DND-41 (cell line): ENCODE measurements around the gene FOXP1.

ENCODE experiments used
- ATAC-seq: fragments of 200-7000 bp; cut with Tn5 transposase; 3 replicates; pipeline ENCODE4 v1.9.1; 2021; ENCODE audit warnings: low read depth; ENCODE audit not compliant: insufficient read depth
- DNase-seq: peaks from one replicate; pipeline ENCODE4 v3.0.0-alpha.2; 2020
- H2AFZ ChIP-seq: 2 replicates; pipeline ENCODE4 v1.6.0; 2012; ENCODE audit warnings: low read depth, low read length
- H3K27ac ChIP-seq: 2 replicates; pipeline ENCODE4 v1.5.1; 2012; ENCODE audit warnings: low read length, inconsistent platforms
- H3K27me3 ChIP-seq: fragments of 200-600 bp; sonication (generic); 2 replicates; pipeline ENCODE4 v1.6.0; 2012; ENCODE audit warnings: low read length, mild to moderate bottlenecking, inconsistent platforms; ENCODE audit not compliant: insufficient read depth, poor library complexity
- H3K36me3 ChIP-seq: 2 replicates; pipeline ENCODE4 v1.5.1; 2012; ENCODE audit warnings: low read length, inconsistent platforms; ENCODE audit not compliant: insufficient read depth
- H3K4me1 ChIP-seq: 2 replicates; pipeline ENCODE4 v1.5.1; 2012; ENCODE audit warnings: mild to moderate bottlenecking, low read length; ENCODE audit not compliant: insufficient read depth
- H3K4me2 ChIP-seq: 2 replicates; pipeline ENCODE4 v1.6.0; 2012; ENCODE audit warnings: mild to moderate bottlenecking, moderate library complexity, low read length, inconsistent platforms; ENCODE audit not compliant: insufficient read depth
- H3K4me3 ChIP-seq, 2 experiments: fragments of 200-600 bp in 1 of 2; shearing (Covaris generic) in 1 of 2; 2 replicates each; pipeline ENCODE4 v1.5.1; 2012 to 2016; ENCODE audit warnings: inconsistent platforms in 2 of 2, low read length in 2 of 2, mild to moderate bottlenecking in 2 of 2, low read depth in 1 of 2, moderate library complexity in 1 of 2
- H3K79me2 ChIP-seq: 2 replicates; pipeline ENCODE4 v1.6.0; 2012; ENCODE audit warnings: low read length, inconsistent platforms; ENCODE audit not compliant: insufficient read depth
- H3K9ac ChIP-seq: 2 replicates; pipeline ENCODE4 v1.6.0; 2012; ENCODE audit warnings: low read depth, mild to moderate bottlenecking, inconsistent platforms, low read length, moderate library complexity
- H3K9me3 ChIP-seq: 2 replicates; pipeline ENCODE4 v1.5.1; 2012; ENCODE audit warnings: low read length, moderate library complexity, mild to moderate bottlenecking, inconsistent platforms; ENCODE audit not compliant: insufficient read depth, severe bottlenecking
- H4K20me1 ChIP-seq: 2 replicates; pipeline ENCODE4 v1.6.0; 2012; ENCODE audit warnings: low read length; ENCODE audit not compliant: insufficient read depth
- EZH2 ChIP-seq: IDR thresholded peaks from 3 replicates; pipeline ENCODE4 v1.6.1; 2012; ENCODE audit warnings: borderline replicate concordance, low read depth, mild to moderate bottlenecking, moderate library complexity, low read length, inconsistent platforms; ENCODE audit not compliant: severe bottlenecking
- TF ChIP-seq, protein P1 (sequence below): IDR thresholded peaks from 2 replicates; pipeline ENCODE4 v1.5.1; 2012; ENCODE audit warnings: borderline replicate concordance, low read length, moderate library complexity, mild to moderate bottlenecking; ENCODE audit not compliant: poor library complexity, severe bottlenecking; ENCODE audit errors: extremely low read depth

The FOXP1 gene

DNA sequence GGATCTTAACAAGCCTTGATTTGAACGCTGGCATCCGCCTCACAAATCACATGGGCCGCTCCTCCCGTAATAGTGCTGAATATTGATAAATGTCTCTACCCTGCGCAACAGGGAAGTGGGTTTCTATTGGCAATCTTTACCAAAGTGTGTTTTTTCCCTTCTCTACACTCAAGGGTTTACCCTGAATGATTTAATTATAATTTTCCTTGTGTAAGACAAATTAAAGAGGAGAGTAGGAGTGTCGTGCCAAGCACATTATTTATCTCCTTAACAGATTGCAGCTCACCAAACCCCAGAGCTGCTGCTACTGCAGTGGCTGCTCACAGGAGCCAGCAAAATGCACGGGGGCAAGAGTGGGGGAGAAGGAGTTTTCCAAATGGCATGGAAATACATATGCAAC lies 545.8 kb downstream of the FOXP1 start:
- Histone ChIP-seq H3K4me3 (no peak overlapping the region), H3K9me3 (no peaks in the 10 kb centered on the region), H3K4me1 (no peaks in the 10 kb centered on the region), H3K27me3 (no peaks in the 10 kb centered on the region), H3K4me2 (no peak overlapping the region), H3K27ac (no peak overlapping the region), H2AFZ (no peak overlapping the region), H3K9ac (no peak overlapping the region), H4K20me1 (peaks cover 23% of the 10 kb centered on the region), H3K36me3 (peaks cover 96% of the 10 kb centered on the region), H3K79me2 (peaks cover 52% of the 10 kb centered on the region)
- no peak for DNase-seq
- TF ChIP-seq, protein P1, sequence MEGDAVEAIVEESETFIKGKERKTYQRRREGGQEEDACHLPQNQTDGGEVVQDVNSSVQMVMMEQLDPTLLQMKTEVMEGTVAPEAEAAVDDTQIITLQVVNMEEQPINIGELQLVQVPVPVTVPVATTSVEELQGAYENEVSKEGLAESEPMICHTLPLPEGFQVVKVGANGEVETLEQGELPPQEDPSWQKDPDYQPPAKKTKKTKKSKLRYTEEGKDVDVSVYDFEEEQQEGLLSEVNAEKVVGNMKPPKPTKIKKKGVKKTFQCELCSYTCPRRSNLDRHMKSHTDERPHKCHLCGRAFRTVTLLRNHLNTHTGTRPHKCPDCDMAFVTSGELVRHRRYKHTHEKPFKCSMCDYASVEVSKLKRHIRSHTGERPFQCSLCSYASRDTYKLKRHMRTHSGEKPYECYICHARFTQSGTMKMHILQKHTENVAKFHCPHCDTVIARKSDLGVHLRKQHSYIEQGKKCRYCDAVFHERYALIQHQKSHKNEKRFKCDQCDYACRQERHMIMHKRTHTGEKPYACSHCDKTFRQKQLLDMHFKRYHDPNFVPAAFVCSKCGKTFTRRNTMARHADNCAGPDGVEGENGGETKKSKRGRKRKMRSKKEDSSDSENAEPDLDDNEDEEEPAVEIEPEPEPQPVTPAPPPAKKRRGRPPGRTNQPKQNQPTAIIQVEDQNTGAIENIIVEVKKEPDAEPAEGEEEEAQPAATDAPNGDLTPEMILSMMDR = no peak
- TF ChIP-seq EZH2 = no peak
- no peak for ATAC-seq

GRCh38 chr3:71035886-71036285 lies 547.6 kb downstream of the FOXP1 start:
- H3K27me3 ChIP-seq = no peaks in the 10 kb centered on the region
- TF ChIP-seq, protein P1 = no peak
- H3K9me3 ChIP-seq = no peaks in the 10 kb centered on the region
- peaks cover 23% of the 10 kb centered on the region for H4K20me1 ChIP-seq
- H3K4me2 ChIP-seq = no peak overlapping the region
- DNase-seq (no peak), ATAC-seq (no peak)
- H3K4me3 ChIP-seq = no peak overlapping the region
- peaks cover 92% of the 10 kb centered on the region for H3K36me3 ChIP-seq
- H3K79me2 ChIP-seq = peaks cover 68% of the 10 kb centered on the region
- no peak overlapping the region; the same call in 1 of the 2 replicates for H3K27ac ChIP-seq
- no peak overlapping the region for H2AFZ ChIP-seq
- H3K4me1 ChIP-seq = no peaks in the 10 kb centered on the region
- H3K9ac ChIP-seq = no peak overlapping the region

- H4K20me1 ChIP-seq = peaks cover 23% of the 10 kb centered on the region
- ATAC-seq = no peak
- DNase-seq = no peak
- no peaks in the 10 kb centered on the region for H3K27me3 ChIP-seq
- no peaks in the 10 kb centered on the region for H3K9me3 ChIP-seq
- H3K4me3 ChIP-seq = no peak overlapping the region
- H3K36me3 ChIP-seq = peaks cover 92% of the 10 kb centered on the region
- H3K79me2 ChIP-seq = peaks cover 73% of the 10 kb centered on the region
- no peak overlapping the region for H3K9ac ChIP-seq
- TF ChIP-seq, protein P1 = no peak
- no peak for TF ChIP-seq EZH2
- no peaks in the 10 kb centered on the region for H3K4me1 ChIP-seq
- no peak overlapping the region for H3K4me2 ChIP-seq
- no peak overlapping the region for H3K27ac ChIP-seq
- H2AFZ ChIP-seq = no peak overlapping the region
Measured at GRCh38 chr3:71035314-71035713, 548.2 kb downstream of the FOXP1 start.

DNA sequence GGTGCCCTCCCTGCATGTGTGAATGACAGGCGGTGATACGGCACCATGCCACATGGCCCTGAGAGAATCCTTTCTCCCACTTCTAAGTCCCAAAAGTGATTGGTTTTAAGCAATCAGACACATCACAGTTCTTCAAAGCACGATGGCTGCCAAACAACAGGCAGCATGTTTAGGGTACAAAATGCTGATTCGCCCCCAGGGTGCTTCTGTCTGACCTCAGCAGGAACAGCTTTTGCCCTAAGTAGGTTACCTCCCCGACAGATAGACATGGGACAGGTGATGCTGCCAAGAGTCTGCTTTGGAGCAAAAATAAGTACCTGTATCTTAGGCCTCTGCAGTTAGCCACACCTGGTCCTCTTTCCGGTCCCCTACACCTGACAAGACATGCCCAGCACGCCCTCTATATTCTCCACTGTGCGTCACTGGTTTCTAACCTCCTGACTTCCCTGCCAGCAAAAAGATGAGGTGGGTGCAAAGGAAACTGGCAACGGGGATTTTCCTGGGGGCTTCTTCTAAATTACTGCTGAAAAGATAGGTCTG lies 549.8 kb downstream of the FOXP1 start:
- H4K20me1 ChIP-seq = peaks cover 23% of the 10 kb centered on the region
- no peak for TF ChIP-seq EZH2
- TF ChIP-seq, protein P1 = no peak
- peaks cover 71% of the 10 kb centered on the region for H3K79me2 ChIP-seq
- H3K27ac ChIP-seq = no peak overlapping the region
- no peak overlapping the region for H3K4me2 ChIP-seq
- H3K9me3 ChIP-seq = no peaks in the 10 kb centered on the region
- H3K4me3 ChIP-seq = no peak overlapping the region
- H3K4me1 ChIP-seq = no peaks in the 10 kb centered on the region
- H3K9ac ChIP-seq = no peak overlapping the region
- peaks cover 90% of the 10 kb centered on the region for H3K36me3 ChIP-seq
- DNase-seq (no peak), ATAC-seq (no peak)
- no peaks in the 10 kb centered on the region for H3K27me3 ChIP-seq
- H2AFZ ChIP-seq = no peak overlapping the region
